Measurements from ENCODE around the gene TM4SF1. TPM values are rescaled to one million over a fixed set of nuclear protein-coding genes. Genes with fewer than 3 reads are reported as not detected.

TM4SF1 gene
- total and polyA plus RNA-seq, 2 donors (not counting 3 experiments of a cell fraction or from before 2014, with no cell fraction given), result 559 to 1,407 TPM

DNA sequence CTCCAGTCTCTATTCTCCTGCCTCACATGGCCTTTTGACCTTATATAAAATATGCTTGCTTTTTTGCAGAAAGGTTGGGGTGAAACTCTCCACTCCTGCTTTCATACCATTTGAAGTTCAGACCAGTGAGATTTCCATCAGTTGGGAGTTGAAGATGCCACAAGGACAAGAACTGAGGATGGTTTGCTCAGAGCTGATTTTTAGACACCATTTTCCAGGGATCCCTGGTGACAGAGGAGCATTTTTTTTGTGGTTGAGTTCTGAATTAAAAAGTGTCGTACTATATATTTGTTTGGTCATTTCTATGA is 8.8 kb upstream of the TM4SF1 start:
- no peaks in the 10 kb centered on the region for H4K20me1 ChIP-seq (replicated peaks; ENCODE audit: control insufficient read depth, extremely low read depth, insufficient read depth, low read length)
- no peak overlapping the region for H3K4me3 ChIP-seq (replicated peaks in 1 of 3; ENCODE audit: insufficient read depth in 1 of 3, low read depth in 1 of 3, low read length in 3 of 3)
- H3K27ac ChIP-seq (ENCODE audit: insufficient read depth, low read depth, low read length), result peak overlapping the region; percentile 98
- H3K79me2 ChIP-seq (ENCODE audit: control insufficient read depth, insufficient read depth, low read length), result no peaks in the 10 kb centered on the region
- H3K4me1 ChIP-seq (ENCODE audit: control insufficient read depth, extremely low read depth, insufficient read depth, low read length), result peaks cover 25% of the 10 kb centered on the region
- no peaks in the 10 kb centered on the region for H3K36me3 ChIP-seq (ENCODE audit: control insufficient read depth in 2 of 2, extremely low read depth in 1 of 2, insufficient read depth in 2 of 2, low read length in 2 of 2)
- TF ChIP-seq EZH2 (IDR thresholded peaks at IDR 0.05; ENCODE audit: borderline replicate concordance, low read depth, low read length, severe bottlenecking) (no peak), POLR2AphosphoS5 (IDR thresholded peaks at IDR 0.05; ENCODE audit: insufficient read depth, low read depth, low read length) (no peak), GATA2 (IDR thresholded peaks at IDR 0.05; ENCODE audit: insufficient read depth, insufficient read length, low read depth, low read length) (no peak), POLR2A (IDR thresholded peaks at IDR 0.05; ENCODE audit: low read depth, low read length) (no peak), MYC (IDR thresholded peaks at IDR 0.05; ENCODE audit: low read depth, low read length) (no peak), FOS (IDR thresholded peaks at IDR 0.05; ENCODE audit: borderline replicate concordance, insufficient read depth, low read length) (no peak), JUN (IDR thresholded peaks at IDR 0.05; ENCODE audit: borderline replicate concordance, insufficient read depth, insufficient read length, low read depth) (no peak)
- TF ChIP-seq, protein P1, sequence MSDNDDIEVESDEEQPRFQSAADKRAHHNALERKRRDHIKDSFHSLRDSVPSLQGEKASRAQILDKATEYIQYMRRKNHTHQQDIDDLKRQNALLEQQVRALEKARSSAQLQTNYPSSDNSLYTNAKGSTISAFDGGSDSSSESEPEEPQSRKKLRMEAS (IDR thresholded peaks at IDR 0.05; ENCODE audit: insufficient read depth, insufficient read length), result no peak
- TF ChIP-seq, protein P2, sequence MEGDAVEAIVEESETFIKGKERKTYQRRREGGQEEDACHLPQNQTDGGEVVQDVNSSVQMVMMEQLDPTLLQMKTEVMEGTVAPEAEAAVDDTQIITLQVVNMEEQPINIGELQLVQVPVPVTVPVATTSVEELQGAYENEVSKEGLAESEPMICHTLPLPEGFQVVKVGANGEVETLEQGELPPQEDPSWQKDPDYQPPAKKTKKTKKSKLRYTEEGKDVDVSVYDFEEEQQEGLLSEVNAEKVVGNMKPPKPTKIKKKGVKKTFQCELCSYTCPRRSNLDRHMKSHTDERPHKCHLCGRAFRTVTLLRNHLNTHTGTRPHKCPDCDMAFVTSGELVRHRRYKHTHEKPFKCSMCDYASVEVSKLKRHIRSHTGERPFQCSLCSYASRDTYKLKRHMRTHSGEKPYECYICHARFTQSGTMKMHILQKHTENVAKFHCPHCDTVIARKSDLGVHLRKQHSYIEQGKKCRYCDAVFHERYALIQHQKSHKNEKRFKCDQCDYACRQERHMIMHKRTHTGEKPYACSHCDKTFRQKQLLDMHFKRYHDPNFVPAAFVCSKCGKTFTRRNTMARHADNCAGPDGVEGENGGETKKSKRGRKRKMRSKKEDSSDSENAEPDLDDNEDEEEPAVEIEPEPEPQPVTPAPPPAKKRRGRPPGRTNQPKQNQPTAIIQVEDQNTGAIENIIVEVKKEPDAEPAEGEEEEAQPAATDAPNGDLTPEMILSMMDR (IDR thresholded peaks at IDR 0.05; ENCODE audit: extremely low read depth in 1 of 2, insufficient read depth in 1 of 2, low read depth in 1 of 2, low read length in 2 of 2), result no peak
- POLR2A ChIA-PET, result interaction anchor here (0.6 to 2.0 kb wide), 2 partner anchors 9 to 15 kb away, joined by 3 to 18 read pairs; partner anchors contain the start of gene TM4SF1
- intact Hi-C loops (cut with micrococcal nuclease) (no loop called here), dilution Hi-C loops (cut with MboI; ENCODE audit: extremely low pct_ligation_motif_present, low sequenced_read_pairs) (no loop called here)
- no peaks in the 10 kb centered on the region for H3K9me1 ChIP-seq (replicated peaks; ENCODE audit: control insufficient read depth, extremely low read depth, insufficient read depth, low read length)
- H3K4me2 ChIP-seq (ENCODE audit: insufficient read depth, low read length), result peak overlapping the region; percentile 85
- no peak overlapping the region for H2AFZ ChIP-seq (ENCODE audit: low read depth, low read length)
- BruUV-seq (replicated peaks), result no TSS peak
- peak overlapping the region; percentile 82 for H3K9ac ChIP-seq (replicated peaks; ENCODE audit: extremely low read depth, insufficient read depth, low read length)
- no peak for DNase-seq (ENCODE audit: low read depth, low spot score)
- H3K9me3 ChIP-seq (replicated peaks; ENCODE audit: control insufficient read depth, insufficient read depth, low read length), result no peaks in the 10 kb centered on the region
- no peak for FAIRE-seq
- CTCF ChIA-PET, result interaction anchor here (0.5 kb wide), 1 partner anchor 103 kb away, joined by 3 read pairs; no protein-coding TSS in a partner anchor
- no peaks in the 10 kb centered on the region for H3K27me3 ChIP-seq (ENCODE audit: control insufficient read depth in 2 of 2, insufficient read depth in 2 of 2, low read length in 2 of 2)

All from endothelial cell of umbilical vein (primary cell).